Measurements from ENCODE around the gene DIDO1. TPM values are rescaled to one million over a fixed set of nuclear protein-coding genes. Genes with fewer than 3 reads are reported as not detected.

DIDO1 gene
- total RNA-seq, 2 donors from 2014 or later, result 58.3 to 65.7 TPM

DNA sequence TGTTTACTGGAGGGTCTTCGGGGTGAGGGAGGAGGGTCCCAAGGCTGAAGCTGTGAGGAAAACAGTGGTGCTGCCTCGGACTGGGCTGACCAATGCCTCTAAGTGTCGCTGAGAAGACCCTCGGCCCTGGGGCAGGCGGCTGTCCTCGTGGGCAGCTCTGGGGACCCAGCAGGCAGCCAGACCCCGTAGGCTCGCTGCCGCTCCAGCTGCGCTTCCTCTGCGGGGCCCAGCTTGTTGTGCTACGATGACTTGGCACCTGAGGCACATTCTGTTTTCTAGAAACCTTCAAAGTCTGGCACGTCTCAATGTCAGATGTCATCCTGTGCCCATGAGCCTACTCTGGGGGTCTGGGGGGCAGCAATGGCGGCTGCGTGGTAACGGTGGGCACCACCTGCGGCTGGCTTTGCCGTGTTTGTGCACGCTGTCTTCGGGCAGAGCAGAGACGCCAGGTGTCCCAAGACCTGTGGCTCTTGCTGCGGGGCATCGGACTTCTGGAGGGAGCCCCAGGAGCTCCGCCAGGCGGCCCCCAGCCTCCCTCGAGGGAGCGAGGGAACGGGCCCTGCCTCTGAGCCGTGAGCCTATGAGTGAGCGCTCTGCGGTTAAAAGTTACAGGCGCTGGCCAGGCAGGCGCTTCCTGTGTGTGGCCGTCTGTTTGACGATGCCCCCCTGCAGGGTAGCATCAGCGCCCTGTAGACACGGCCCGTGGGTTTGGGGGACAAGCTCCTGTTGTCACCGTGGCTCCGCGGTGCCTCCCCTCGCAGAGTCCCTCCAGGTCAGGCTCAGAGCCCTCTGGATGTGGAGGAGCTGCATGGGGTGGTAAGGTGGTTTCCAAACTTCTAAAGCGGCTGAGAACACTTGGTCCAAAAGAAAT is 33.0 kb upstream of the DIDO1 start:
- no peak for ATAC-seq
- H3K9me3 ChIP-seq (ENCODE audit: control insufficient read depth, low read length, poor library complexity, severe bottlenecking), result no peaks in the 10 kb centered on the region
- H3K36me3 Mint-ChIP-seq (ENCODE audit: low read depth), result no peaks in the 10 kb centered on the region
- H3K27me3 Mint-ChIP-seq, result no peaks in the 10 kb centered on the region
- no peak for DNase-seq
- no peak overlapping the region for H3K27ac Mint-ChIP-seq
- H3K4me3 Mint-ChIP-seq, result no peak overlapping the region
- H3K4me1 Mint-ChIP-seq, result peaks cover under 1% of the 10 kb centered on the region

DNA sequence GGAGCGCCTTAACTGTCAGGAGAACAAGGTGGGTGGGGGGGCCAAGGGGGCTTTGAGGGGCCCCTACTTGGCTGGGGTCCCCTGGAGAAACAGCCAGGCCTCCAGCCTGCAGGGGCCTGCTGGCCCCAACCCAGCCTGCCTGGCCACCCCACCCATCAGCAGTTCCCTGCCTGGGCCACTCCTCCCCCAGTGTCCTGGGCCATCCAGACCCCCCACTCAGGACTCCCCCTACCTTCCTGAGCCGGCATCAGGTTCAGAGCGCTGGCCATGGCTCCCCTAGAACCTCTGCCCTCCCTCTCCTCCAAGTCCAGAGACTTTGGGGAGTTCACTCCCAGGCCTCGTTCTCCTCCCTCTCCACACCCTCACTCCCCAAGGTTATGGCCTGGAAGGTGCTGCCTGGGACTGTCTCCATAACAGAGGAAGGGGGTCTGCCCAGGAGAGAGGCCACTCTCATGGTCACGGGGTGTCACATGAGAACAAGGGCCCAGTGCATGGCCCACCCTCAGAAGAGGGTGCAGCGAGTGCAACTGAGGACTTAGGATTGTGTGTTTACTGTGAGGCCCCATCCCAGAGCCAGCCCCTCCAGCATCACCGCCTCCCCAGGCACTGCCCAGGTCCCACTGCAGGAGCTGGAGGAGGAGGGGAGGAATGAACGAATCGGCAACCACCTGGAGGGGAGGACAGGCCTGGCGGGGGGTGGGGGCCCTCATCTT is 32.2 kb upstream of the DIDO1 start:
- Mint-ChIP-seq H3K27me3 (no peaks in the 10 kb centered on the region), H3K36me3 (ENCODE audit: low read depth) (no peaks in the 10 kb centered on the region), H3K4me1 (peaks cover 7% of the 10 kb centered on the region), H3K27ac (no peak overlapping the region), H3K4me3 (no peak overlapping the region)
- H3K9me3 ChIP-seq (ENCODE audit: control insufficient read depth, low read length, poor library complexity, severe bottlenecking), result no peaks in the 10 kb centered on the region
- DNase-seq (no peak), ATAC-seq (no peak)

DNA sequence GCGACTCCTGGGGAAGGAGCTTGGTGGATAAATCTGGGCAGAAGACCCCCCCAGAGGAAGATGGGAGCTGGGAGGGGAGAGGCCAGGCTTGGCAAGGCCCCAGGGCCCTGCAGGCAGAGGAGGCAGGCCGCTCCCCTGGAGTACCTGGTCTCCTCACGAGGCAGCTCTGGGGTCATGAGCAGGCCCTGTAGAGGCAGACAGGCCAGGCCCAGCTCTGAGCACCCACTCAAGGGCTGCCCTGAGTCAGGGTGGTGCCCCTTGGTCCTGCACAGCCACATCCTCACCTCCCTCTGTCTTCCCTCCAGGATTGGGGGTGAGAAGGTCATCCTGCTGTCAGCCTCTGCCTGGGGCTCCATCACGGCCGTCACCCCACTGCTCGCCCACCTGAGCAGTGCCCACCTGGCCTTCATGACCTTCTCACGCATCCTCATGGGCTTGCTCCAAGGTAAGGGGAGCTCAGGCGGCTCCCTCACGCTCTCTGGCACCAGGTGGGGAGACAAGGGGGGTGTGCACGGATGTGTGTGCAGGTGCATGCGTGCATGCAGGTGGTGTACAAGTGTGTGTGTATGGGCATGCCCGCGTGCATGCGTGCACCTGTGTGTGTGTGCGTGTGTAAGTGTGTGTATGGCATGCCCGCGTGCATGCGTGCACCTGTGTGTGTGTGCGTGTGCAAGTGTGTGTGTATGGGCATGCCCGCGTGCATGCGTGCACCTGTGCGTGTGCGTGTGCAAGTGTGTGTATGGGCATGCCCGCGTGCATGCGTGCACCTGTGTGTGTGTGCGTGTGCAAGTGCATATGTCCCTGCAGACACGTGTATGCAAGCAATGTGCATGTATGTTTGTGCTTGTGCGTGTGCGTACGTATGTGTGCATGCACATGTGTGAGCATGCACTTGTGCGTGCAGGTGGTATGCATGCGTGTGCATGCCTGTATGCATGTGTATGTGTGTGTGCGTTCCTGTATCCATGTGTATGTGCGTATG is 31.1 kb upstream of the DIDO1 start:
- Mint-ChIP-seq H3K36me3 (ENCODE audit: low read depth) (no peaks in the 10 kb centered on the region), H3K4me3 (no peak overlapping the region), H3K27me3 (no peaks in the 10 kb centered on the region), H3K4me1 (peaks cover 7% of the 10 kb centered on the region), H3K27ac (no peak overlapping the region)
- no peak for ATAC-seq
- no peak for DNase-seq
- H3K9me3 ChIP-seq (ENCODE audit: control insufficient read depth, low read length, poor library complexity, severe bottlenecking), result no peaks in the 10 kb centered on the region

DNA sequence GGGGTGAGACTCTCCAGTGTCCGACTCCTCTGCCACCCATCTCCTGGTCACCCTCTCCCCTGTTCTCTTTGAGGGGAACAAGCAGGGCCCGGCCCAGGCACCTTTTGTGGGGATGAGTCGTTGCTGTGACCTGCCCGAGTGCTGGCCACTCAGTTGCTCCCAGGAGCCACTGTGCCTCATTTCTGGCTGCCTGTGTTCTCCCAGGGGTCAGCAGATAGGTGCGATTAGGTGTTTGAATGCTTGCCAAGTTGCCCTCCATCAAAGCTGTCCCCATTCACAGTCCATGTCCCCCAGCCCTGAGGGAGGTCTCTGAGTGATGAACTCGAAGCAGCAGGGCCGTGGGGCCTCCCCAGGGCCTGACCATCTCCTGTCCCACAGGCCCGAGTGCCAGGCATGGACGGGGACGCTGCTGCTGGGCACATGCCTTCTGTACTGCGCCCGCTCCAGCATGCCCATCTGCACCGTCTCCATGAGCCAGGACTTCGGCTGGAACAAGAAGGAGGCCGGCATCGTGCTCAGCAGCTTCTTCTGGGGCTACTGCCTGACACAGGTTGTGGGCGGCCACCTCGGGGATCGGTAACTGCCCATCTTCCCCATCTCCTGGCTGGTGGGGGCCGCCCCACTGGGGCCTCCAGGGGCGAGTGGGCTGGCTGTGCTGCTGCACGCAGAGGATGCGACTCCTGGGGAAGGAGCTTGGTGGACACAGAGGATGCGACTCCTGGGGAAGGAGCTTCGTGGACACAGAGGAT is 30.3 kb upstream of the DIDO1 start:
- Mint-ChIP-seq H3K36me3 (ENCODE audit: low read depth) (no peaks in the 10 kb centered on the region), H3K4me1 (peaks cover 9% of the 10 kb centered on the region), H3K27me3 (no peaks in the 10 kb centered on the region), H3K4me3 (no peak overlapping the region), H3K27ac (no peak overlapping the region)
- DNase-seq (no peak), ATAC-seq (no peak)
- H3K9me3 ChIP-seq (ENCODE audit: control insufficient read depth, low read length, poor library complexity, severe bottlenecking), result no peaks in the 10 kb centered on the region

DNA sequence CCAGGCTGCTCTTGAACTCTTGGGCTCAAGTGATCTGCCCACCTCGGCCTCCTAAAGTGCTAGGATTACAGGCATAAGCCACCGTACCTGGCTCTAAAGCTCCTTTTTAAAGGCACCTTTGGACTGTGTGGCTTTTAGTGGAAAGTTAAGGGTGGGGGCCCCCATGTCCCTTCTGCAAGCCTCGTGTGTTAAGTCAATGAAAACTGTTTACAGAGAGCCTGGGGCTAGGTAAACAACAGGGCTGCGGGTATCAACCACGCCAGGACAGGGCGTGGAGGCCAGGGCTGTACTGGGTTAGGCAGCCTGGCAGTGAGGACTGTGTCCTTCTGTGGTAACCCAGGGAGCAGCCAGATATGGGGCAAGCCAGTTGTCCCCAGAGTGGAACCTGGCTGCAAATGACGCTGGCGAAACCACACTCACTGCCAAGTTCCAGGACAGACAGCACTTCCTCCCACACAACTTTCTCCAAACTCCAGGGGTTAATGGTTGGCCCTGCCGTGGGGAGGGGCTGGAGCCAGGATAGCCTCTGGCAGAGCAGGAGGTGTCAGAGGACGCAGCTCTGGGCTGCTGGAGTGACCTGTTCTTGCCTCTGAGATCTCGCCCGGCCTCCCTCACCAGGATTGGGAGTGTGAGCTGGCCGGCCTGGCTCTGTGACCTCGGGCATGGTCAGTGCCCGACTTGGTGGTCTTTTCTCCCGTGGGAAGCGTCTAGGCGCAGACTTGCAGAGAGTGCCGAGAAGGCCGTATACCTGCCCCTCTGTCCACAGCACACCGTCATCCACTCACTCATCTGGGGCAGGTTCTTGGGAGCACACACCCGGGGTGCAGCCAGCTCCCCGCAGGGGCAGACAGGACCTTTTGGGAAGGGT is 29.4 kb upstream of the DIDO1 start:
- Mint-ChIP-seq H3K36me3 (ENCODE audit: low read depth) (no peaks in the 10 kb centered on the region), H3K4me3 (no peak overlapping the region), H3K27me3 (no peaks in the 10 kb centered on the region), H3K27ac (no peak overlapping the region), H3K4me1 (peaks cover 12% of the 10 kb centered on the region)
- DNase-seq (no peak), ATAC-seq (no peak)
- H3K9me3 ChIP-seq (ENCODE audit: control insufficient read depth, low read length, poor library complexity, severe bottlenecking), result no peaks in the 10 kb centered on the region

DNA sequence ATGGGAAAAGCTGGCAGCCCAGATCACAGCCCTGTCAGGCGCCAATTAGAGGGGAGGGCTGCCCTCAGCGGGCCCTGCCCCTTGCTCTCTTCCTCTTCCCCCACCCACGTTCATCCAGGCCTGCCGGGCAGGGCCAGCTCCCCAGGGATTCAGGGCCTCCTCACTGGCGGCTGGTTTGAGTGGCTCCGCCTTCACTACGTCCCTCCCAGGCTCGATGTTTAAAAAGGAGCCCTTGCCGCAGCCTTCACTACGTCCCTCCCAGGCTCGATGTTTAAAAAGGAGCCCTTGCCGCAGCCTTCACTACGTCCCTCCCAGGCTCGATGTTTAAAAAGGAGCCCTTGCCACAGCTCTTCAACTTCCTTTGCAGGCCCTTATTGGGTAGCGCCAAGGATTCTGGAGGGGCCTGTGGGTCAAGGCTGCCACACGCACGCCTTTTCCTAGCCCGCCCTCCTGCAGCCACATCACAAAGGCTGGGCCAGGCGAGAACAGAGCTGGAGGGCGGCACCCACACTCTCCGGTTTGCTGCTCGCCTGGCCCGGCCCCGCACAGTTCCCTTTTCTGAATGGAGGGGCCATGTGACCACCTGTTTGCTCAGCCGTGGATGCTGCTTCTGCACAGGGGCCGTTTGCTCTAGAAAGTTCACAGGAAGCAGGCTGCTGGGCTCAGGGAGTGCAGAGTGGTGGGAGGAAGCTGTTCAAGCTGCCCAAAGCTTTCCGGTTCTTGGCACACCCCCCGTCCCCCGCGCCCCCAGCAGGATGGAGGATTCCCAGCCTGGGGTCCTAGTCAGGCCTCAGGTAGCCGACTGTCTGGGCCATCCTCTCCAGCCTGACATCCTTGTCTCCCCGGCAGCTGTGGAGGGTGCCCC is 27.8 kb upstream of the DIDO1 start:
- DNase-seq (peak; percentile 40 to 51 (median 42)), ATAC-seq (peak; percentile 90)
- Mint-ChIP-seq H3K4me3 (peak overlapping the region; percentile 89), H3K36me3 (ENCODE audit: low read depth) (no peaks in the 10 kb centered on the region), H3K27me3 (no peaks in the 10 kb centered on the region), H3K27ac (peak overlapping the region; percentile 93), H3K4me1 (peaks cover 15% of the 10 kb centered on the region)
- no peaks in the 10 kb centered on the region for H3K9me3 ChIP-seq (ENCODE audit: control insufficient read depth, low read length, poor library complexity, severe bottlenecking)

DNA sequence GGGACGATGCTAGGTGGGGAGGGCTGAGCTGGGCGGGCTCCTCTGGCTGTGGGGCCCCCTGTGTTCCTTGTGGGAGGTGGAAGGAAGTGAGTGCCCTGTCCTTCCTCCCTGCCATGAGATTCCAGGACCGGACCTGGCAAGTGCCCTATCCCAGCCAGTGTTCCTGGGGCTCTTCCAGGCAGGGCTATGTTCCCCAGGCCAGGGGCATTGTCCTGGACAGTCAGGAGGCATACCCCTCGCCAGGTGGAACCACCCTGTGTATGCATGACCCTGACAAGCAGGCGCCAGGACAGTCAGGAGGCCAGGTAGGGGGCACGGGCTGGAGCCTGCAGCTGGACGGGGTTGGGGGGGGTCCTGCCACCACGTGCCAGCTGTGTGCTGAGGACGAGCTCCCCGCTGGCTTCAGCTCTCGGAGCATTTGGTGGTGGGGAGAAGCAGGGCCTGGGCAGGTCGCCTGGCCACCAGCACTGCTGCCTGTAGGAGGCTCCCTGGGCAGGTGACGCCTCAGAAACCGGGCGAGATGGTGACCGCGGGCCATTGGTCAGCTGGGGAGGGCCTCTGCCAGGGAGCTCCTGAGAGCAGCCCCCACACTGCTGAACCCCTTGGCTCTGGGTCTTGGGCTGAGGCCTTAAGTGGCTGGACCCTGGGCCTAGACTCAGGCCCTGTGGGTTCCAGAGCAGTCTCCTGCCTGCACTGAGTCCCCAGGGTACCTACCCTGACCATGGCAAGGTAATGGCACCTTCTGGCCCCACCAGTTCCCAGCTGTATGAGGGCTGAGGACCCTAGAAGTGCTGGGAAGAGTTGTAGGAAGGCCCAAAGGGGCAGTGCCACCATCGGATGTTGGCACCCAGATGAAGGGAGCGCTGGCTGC is 26.9 kb upstream of the DIDO1 start:
- no peaks in the 10 kb centered on the region for H3K27me3 Mint-ChIP-seq
- DNase-seq (no peak), ATAC-seq (no peak)

DNA sequence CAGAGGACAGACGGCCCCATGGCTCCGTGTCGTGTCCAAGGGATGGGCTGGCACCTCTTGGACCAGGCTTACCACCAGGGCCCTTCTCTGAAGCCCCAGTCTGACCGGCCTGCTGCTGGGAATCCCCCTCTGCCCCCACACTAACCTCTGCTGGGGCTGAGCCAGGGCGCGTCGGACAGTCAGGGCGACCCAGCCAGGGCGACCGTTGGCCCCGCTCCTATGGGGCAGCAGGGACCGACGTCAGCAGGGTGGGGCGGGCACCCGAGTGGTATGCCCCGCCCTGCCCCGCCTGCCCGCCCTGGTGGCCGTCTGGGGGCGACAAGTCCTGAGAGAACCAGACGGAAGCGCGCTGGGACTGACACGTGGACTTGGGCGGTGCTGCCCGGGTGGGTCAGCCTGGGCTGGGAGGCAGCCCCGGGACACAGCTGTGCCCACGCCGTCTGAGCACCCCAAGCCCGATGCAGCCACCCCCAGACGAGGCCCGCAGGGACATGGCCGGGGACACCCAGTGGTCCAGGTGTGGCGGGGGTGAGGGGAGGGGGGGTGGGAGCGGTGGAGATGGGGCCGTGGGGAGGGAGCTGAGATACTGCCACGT is 26.2 kb upstream of the DIDO1 start, which contains the start of gene SLC17A9:
Gene SLC17A9 (plus strand): TSS at position 337 of the 595 bp plus-strand sequence. CDS start 122 bp downstream, at position 459.
- Mint-ChIP-seq H3K27ac (peak within 1 kb of the TSS; percentile 93), H3K4me1 (peaks cover 15% of the 10 kb centered on the region), H3K36me3 (ENCODE audit: low read depth) (no peaks in the 10 kb centered on the region), H3K4me3 (peak within 1 kb of the TSS; percentile 89), H3K27me3 (no peaks in the 10 kb centered on the region)
- ATAC-seq (peak; percentile 12), DNase-seq (peak in 1 of 3 donors; percentile 44)
- H3K9me3 ChIP-seq (ENCODE audit: control insufficient read depth, low read length, poor library complexity, severe bottlenecking), result no peaks in the 10 kb centered on the region

More for the DNA sequence above, 26.9 kb upstream of the DIDO1 start:
- no peaks in the 10 kb centered on the region for H3K36me3 Mint-ChIP-seq (ENCODE audit: low read depth)
- peak overlapping the region; percentile 93 for H3K27ac Mint-ChIP-seq
- peaks cover 15% of the 10 kb centered on the region for H3K4me1 Mint-ChIP-seq
- H3K4me3 Mint-ChIP-seq, result peak overlapping the region; percentile 89
- no peaks in the 10 kb centered on the region for H3K9me3 ChIP-seq (ENCODE audit: control insufficient read depth, low read length, poor library complexity, severe bottlenecking)

DNA sequence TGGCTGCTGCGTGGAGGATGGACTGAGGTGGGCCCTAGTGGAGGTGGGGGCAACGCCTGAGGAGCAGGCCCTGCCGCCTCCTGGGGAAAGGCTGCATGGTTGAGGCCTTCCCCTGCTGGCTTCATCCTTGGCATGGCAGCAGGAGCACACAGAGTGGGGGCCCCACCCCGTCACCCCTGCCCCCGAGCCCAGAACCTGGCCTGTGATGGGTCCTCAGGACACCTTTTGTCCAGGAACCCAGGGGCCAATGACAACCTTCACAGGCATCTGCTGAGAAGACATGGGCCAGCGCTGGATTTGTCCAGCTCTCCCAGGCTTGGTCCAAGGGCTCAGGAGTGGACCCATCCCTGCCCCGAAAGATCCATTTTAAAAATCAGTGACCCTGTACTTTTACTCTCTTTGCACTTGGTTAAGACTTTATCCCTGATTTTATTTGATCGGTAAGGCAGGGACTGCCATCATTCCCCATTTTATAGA is 25.6 kb upstream of the DIDO1 start:
- Mint-ChIP-seq H3K36me3 (ENCODE audit: low read depth) (no peaks in the 10 kb centered on the region), H3K27ac (no peak overlapping the region), H3K27me3 (no peaks in the 10 kb centered on the region)

More for the DNA sequence above, 25.6 kb upstream of the DIDO1 start:
- ATAC-seq (no peak), DNase-seq (no peak)
- Mint-ChIP-seq H3K4me1 (peaks cover 16% of the 10 kb centered on the region), H3K4me3 (peak overlapping the region; percentile 52)
- H3K9me3 ChIP-seq (ENCODE audit: control insufficient read depth, low read length, poor library complexity, severe bottlenecking), result no peaks in the 10 kb centered on the region
